22Rv1 (cell line): Measurements from ENCODE around the gene MYH14.

Source experiments
- H3K27ac ChIP-seq: fragments of 450-650 bp; 2 replicates; pipeline ENCODE4 v1.5.1; 2017
- ZFX ChIP-seq: fragments of 450-650 bp; IDR thresholded peaks from 2 replicates; pipeline ENCODE4 v1.6.1; 2017; ENCODE audit warnings: antibody characterized with exemption, borderline replicate concordance
- TF ChIP-seq, protein P1 (sequence below): fragments of 450-650 bp; IDR thresholded peaks from 2 replicates; pipeline ENCODE4 v1.5.1; 2017; ENCODE audit warnings: mild to moderate bottlenecking

The MYH14 gene

GRCh38 chr19:50277966-50278580 is 74.7 kb downstream of the MYH14 start:
- no peak overlapping the region for H3K27ac ChIP-seq
- TF ChIP-seq, protein P1, sequence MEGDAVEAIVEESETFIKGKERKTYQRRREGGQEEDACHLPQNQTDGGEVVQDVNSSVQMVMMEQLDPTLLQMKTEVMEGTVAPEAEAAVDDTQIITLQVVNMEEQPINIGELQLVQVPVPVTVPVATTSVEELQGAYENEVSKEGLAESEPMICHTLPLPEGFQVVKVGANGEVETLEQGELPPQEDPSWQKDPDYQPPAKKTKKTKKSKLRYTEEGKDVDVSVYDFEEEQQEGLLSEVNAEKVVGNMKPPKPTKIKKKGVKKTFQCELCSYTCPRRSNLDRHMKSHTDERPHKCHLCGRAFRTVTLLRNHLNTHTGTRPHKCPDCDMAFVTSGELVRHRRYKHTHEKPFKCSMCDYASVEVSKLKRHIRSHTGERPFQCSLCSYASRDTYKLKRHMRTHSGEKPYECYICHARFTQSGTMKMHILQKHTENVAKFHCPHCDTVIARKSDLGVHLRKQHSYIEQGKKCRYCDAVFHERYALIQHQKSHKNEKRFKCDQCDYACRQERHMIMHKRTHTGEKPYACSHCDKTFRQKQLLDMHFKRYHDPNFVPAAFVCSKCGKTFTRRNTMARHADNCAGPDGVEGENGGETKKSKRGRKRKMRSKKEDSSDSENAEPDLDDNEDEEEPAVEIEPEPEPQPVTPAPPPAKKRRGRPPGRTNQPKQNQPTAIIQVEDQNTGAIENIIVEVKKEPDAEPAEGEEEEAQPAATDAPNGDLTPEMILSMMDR, result no peak
- no peak for TF ChIP-seq ZFX

DNA sequence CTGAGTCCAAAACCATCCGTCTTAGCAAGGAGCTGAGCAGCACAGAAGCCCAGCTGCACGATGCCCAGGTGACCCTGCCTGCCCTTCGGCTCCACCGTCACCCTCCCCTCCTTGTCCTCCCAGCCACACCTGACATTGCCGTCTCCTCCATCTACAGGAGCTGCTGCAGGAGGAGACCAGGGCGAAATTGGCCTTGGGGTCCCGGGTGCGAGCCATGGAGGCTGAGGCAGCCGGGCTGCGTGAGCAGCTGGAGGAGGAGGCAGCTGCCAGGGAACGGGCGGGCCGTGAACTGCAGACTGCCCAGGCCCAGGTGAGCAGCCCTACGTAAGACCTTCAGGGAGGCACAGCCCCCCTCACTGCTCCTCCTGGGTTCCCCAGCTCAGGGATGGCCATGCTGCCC is 76.7 kb downstream of the MYH14 start:
- H3K27ac ChIP-seq, result no peak overlapping the region
- TF ChIP-seq ZFX, result no peak
- TF ChIP-seq, protein P1, result no peak

DNA sequence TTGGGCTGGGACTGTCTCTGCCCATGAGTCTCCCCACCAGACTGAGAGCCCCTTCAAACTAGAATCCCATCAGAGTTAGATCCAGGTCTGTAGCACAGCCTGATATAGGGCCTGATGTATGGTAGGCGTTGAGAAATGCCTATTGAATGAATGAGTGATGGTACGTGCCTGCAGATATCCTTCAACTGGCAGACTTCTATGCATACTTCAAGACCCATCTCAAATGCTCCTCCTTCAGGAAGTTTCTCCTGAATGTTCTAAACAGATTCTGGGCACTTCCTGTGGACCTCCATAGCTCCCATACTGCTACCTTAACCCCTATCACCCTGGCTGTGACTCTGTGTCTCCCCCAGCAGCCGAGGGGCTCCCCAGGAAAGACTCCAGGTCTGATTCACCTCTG is 77.6 kb downstream of the MYH14 start:
- TF ChIP-seq, protein P1, result no peak
- TF ChIP-seq ZFX, result no peak
- no peak overlapping the region for H3K27ac ChIP-seq

DNA sequence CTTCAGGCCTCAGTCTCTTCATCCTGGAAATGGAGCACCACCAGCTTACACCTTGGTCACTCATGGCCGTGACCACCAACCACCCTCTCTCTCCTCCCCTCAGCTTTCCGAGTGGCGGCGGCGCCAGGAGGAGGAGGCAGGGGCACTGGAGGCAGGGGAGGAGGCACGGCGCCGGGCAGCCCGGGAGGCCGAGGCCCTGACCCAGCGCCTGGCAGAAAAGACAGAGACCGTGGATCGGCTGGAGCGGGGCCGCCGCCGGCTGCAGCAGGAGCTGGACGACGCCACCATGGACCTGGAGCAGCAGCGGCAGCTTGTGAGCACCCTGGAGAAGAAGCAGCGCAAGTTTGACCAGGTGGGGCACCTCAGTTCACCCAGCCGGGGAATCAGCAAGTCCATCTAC is 78.1 kb downstream of the MYH14 start:
- TF ChIP-seq ZFX, result no peak
- TF ChIP-seq, protein P1, result no peak
- no peak overlapping the region for H3K27ac ChIP-seq

- TF ChIP-seq, protein P1, result no peak
- no peak for TF ChIP-seq ZFX
These were observed 82.4 kb downstream of the MYH14 start for GRCh38 chr19:50285833-50286232.

DNA sequence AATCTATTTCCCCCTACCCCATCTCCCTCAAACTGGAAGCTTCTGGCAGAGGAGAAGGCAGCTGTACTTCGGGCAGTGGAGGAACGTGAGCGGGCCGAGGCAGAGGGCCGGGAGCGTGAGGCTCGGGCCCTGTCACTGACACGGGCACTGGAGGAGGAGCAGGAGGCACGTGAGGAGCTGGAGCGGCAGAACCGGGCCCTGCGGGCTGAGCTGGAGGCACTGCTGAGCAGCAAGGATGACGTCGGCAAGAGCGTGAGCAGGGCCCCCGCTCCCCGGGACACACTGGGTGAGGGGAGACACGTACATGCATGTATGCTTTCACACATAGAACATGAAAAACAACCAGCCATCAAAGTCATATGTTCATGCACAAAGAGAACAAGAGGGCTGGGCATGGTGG is 83.0 kb downstream of the MYH14 start:
- no peak for TF ChIP-seq ZFX
- TF ChIP-seq, protein P1, result no peak

More at GRCh38 chr19:50285833-50286232, 82.4 kb downstream of the MYH14 start:
- no peak overlapping the region for H3K27ac ChIP-seq

GRCh38 chr19:50287331-50287730 is 83.9 kb downstream of the MYH14 start:
- TF ChIP-seq ZFX, result no peak
- TF ChIP-seq, protein P1, result no peak

More for the DNA sequence above, 83.0 kb downstream of the MYH14 start:
- no peak overlapping the region for H3K27ac ChIP-seq

More at GRCh38 chr19:50287331-50287730, 83.9 kb downstream of the MYH14 start:
- H3K27ac ChIP-seq, result no peak overlapping the region
